GM12872 (cell line): ENCODE results near the gene CATSPER1.

Experiments
- CTCF ChIP-seq: IDR thresholded peaks from 3 replicates; pipeline ENCODE4 v1.5.1; 2011; ENCODE audit warnings: low read depth, mild to moderate bottlenecking, low read length, moderate library complexity; ENCODE audit not compliant: insufficient read depth

The CATSPER1 gene

GRCh38 chr11:66051371-66051765, 25.1 kb upstream of the CATSPER1 start:
- TF ChIP-seq CTCF, result no peak

- no peak for TF ChIP-seq CTCF
These were observed 24.4 kb upstream of the CATSPER1 start for GRCh38 chr11:66050581-66051231.

- TF ChIP-seq CTCF, result no peak
These were observed 22.5 kb upstream of the CATSPER1 start, which contains the start of gene GAL3ST3 for GRCh38 chr11:66048547-66049323. Gene GAL3ST3, minus strand, starts transcription at chr11:66049161. Its CDS starts 3,746 bp downstream, at chr11:66045415.

GRCh38 chr11:66047541-66048365, 21.5 kb upstream of the CATSPER1 start:
- TF ChIP-seq CTCF, result no peak

- no peak for TF ChIP-seq CTCF
These were observed 20.6 kb upstream of the CATSPER1 start for GRCh38 chr11:66046901-66047300.

- TF ChIP-seq CTCF, result peak; percentile 98
These were observed 18.9 kb upstream of the CATSPER1 start for GRCh38 chr11:66045177-66045639.

- TF ChIP-seq CTCF, result no peak
These were observed 18.5 kb upstream of the CATSPER1 start for GRCh38 chr11:66044757-66045156.
